ENCODE results near the gene CFAP251. TPM values are rescaled to one million over a fixed set of nuclear protein-coding genes. Genes with fewer than 3 reads are reported as not detected.

CFAP251 gene
- total RNA-seq, 2 experiments from 2014 or later, result 4.1 to 4.7 TPM

- H2AFZ ChIP-seq (ENCODE audit: low read length), result no peak overlapping the region
- no peak overlapping the region for H3K27ac ChIP-seq (ENCODE audit: low read depth, low read length, poor library complexity, severe bottlenecking)
- peaks cover 14% of the 10 kb centered on the region for H3K4me1 ChIP-seq (ENCODE audit: insufficient read depth, low read length, poor library complexity, severe bottlenecking)
- intact Hi-C loops (cut with micrococcal nuclease; ENCODE audit: unreplicated experiment), result no loop called here
- POLR2A ChIA-PET, result no interaction called here
- no peak for DNase-seq (ENCODE audit: low spot score)
- no TSS peak for BruUV-seq (replicated peaks)
- CTCF ChIA-PET (ENCODE audit: unreplicated experiment), result interaction anchor here (0.6 kb wide), 1 partner anchor 227 kb away, joined by 3 read pairs; no protein-coding TSS in a partner anchor
- no peak overlapping the region for H3K4me3 ChIP-seq (ENCODE audit: low read depth, low read length, poor library complexity, severe bottlenecking)
- H3K9me2 ChIP-seq (ENCODE audit: insufficient read depth, low read length), result no peaks in the 10 kb centered on the region
- TF ChIP-seq, protein P1, sequence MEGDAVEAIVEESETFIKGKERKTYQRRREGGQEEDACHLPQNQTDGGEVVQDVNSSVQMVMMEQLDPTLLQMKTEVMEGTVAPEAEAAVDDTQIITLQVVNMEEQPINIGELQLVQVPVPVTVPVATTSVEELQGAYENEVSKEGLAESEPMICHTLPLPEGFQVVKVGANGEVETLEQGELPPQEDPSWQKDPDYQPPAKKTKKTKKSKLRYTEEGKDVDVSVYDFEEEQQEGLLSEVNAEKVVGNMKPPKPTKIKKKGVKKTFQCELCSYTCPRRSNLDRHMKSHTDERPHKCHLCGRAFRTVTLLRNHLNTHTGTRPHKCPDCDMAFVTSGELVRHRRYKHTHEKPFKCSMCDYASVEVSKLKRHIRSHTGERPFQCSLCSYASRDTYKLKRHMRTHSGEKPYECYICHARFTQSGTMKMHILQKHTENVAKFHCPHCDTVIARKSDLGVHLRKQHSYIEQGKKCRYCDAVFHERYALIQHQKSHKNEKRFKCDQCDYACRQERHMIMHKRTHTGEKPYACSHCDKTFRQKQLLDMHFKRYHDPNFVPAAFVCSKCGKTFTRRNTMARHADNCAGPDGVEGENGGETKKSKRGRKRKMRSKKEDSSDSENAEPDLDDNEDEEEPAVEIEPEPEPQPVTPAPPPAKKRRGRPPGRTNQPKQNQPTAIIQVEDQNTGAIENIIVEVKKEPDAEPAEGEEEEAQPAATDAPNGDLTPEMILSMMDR (conservative IDR thresholded peaks at IDR 0.05; ENCODE audit: low read length), result no peak
- TF ChIP-seq EZH2phosphoT487 (IDR thresholded peaks at IDR 0.05; ENCODE audit: borderline replicate concordance, low read depth, low read length), result no peak
- peaks cover 10% of the 10 kb centered on the region; the same call in 1 of the 2 replicates for H3K36me3 ChIP-seq (ENCODE audit: insufficient read depth, low read length)
- no peaks in the 10 kb centered on the region for H3K79me2 ChIP-seq (ENCODE audit: insufficient read depth, low read depth, low read length)
- H3K9me3 ChIP-seq (ENCODE audit: low read length), result no peaks in the 10 kb centered on the region
- H4K20me1 ChIP-seq (ENCODE audit: insufficient read depth, low read length), result no peaks in the 10 kb centered on the region
- no peak overlapping the region for H3K4me2 ChIP-seq (ENCODE audit: low read length)
These were observed 45.1 kb downstream of the CFAP251 start for GRCh38 chr12:121963341-121964018.

DNA sequence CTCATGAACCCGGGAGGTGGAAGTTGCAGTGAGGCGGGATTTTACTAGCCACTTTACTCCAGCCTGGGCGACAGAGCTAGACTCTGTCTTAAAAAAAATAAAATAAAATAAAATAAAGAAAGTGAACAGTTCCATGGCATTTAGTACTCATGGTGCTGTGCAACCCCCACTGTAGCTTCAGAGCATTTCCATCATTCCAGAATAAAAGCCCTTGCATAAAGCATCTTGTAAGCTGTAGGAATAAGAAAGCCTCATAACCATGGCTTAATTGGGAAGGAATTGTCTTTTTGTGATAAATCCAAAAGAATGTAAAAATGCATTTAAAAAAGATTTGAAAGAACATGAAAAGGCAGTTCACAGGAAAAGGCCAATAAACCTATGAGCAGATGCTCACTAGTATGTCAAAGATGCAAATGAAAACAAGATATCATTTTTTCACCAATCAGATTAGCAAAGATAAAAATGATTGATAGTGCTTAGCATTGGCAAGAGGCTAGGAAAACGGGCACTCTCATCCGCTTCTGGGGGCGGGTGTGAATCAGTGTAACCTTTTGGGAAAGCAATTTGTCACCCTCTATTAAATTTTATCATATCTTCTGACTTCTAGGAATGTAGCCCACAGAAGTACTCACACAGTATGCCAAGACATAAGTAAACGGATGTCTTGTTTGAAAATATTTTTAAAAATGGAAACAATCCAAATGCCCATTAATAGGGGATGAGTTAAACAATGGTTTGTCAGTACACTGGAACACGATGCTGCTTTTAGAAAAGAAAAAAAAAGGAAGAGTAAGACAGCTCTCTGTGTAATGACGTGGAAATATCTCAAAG lies 46.6 kb downstream of the CFAP251 start:
- no peak overlapping the region for H3K4me2 ChIP-seq (ENCODE audit: low read length)
- BruUV-seq (replicated peaks), result no TSS peak
- POLR2A ChIA-PET, result interaction anchor here (0.7 to 1.7 kb wide), 2 partner anchors 16 to 470 kb away, joined by 3 read pairs; no protein-coding TSS in a partner anchor
- no peak for DNase-seq (ENCODE audit: low spot score)
- H2AFZ ChIP-seq (ENCODE audit: low read length), result no peak overlapping the region
- H3K4me1 ChIP-seq (ENCODE audit: insufficient read depth, low read length, poor library complexity, severe bottlenecking), result peaks cover 14% of the 10 kb centered on the region
- H3K9me3 ChIP-seq (ENCODE audit: low read length), result no peaks in the 10 kb centered on the region
- H3K36me3 ChIP-seq (ENCODE audit: insufficient read depth, low read length), result peaks cover 10% of the 10 kb centered on the region; the same call in 1 of the 2 replicates
- intact Hi-C loops (cut with micrococcal nuclease; ENCODE audit: unreplicated experiment), result no loop called here
- H3K4me3 ChIP-seq (ENCODE audit: low read depth, low read length, poor library complexity, severe bottlenecking), result no peak overlapping the region
- H3K79me2 ChIP-seq (ENCODE audit: insufficient read depth, low read depth, low read length), result no peaks in the 10 kb centered on the region
- TF ChIP-seq, protein P1 (conservative IDR thresholded peaks at IDR 0.05; ENCODE audit: low read length), result no peak
- TF ChIP-seq EZH2phosphoT487 (IDR thresholded peaks at IDR 0.05; ENCODE audit: borderline replicate concordance, low read depth, low read length), result no peak
- no peaks in the 10 kb centered on the region for H3K9me2 ChIP-seq (ENCODE audit: insufficient read depth, low read length)
- no peaks in the 10 kb centered on the region for H4K20me1 ChIP-seq (ENCODE audit: insufficient read depth, low read length)
- no peak overlapping the region for H3K27ac ChIP-seq (ENCODE audit: low read depth, low read length, poor library complexity, severe bottlenecking)
- CTCF ChIA-PET (ENCODE audit: unreplicated experiment), result no interaction called here
